DND-41 (cell line): ENCODE data around the gene PRRC2B.

ENCODE experiments used
- CTCF ChIP-seq: IDR thresholded peaks from 2 replicates; pipeline ENCODE4 v1.5.1; 2012; ENCODE audit warnings: borderline replicate concordance, low read length, moderate library complexity, mild to moderate bottlenecking; ENCODE audit not compliant: poor library complexity, severe bottlenecking; ENCODE audit errors: extremely low read depth
- EZH2 ChIP-seq: IDR thresholded peaks from 3 replicates; pipeline ENCODE4 v1.6.1; 2012; ENCODE audit warnings: borderline replicate concordance, low read depth, mild to moderate bottlenecking, moderate library complexity, low read length, inconsistent platforms; ENCODE audit not compliant: severe bottlenecking

GRCh38 chr9:131518553-131518952, 124.7 kb downstream of the PRRC2B start:
- TF ChIP-seq CTCF (no peak), EZH2 (no peak)
